Right cardiac atrium (tissue), 5 donors: ENCODE measurements around the gene TTLL5. TPM values are rescaled to one million over a fixed set of nuclear protein-coding genes. Genes with fewer than 3 reads are reported as not detected.

ENCODE experiments used
- ATAC-seq, 2 donors: fragments of 200-7000 bp; cut with Tn5 transposase; one replicate each; pipeline versions ENCODE4 v1.8.0 to v1.9.1; 2020; ENCODE audit warnings: moderate library complexity in 2 of 2, mild to moderate bottlenecking in 1 of 2
- DNase-seq, 3 donors: peaks; one replicate each; pipeline ENCODE4 v3.0.0-alpha.2; 2020
- H3K27ac ChIP-seq: one replicate; pipeline ENCODE4 v1.5.1; 2013; ENCODE audit warnings: mild to moderate bottlenecking, low read length, control low read depth, moderate library complexity
- H3K27me3 ChIP-seq: one replicate; pipeline ENCODE4 v1.6.1; 2013; ENCODE audit not compliant: control insufficient read depth, insufficient read depth
- H3K4me1 ChIP-seq: one replicate; pipeline ENCODE4 v1.6.1; 2013; ENCODE audit warnings: low read length; ENCODE audit not compliant: control insufficient read depth, insufficient read depth
- H3K4me3 ChIP-seq: one replicate; pipeline ENCODE4 v1.5.1; 2013; ENCODE audit warnings: low read length, control low read depth
- H3K9me3 ChIP-seq: one replicate; pipeline ENCODE4 v1.6.1; 2013; ENCODE audit warnings: low read length; ENCODE audit not compliant: control insufficient read depth
- WGBS: extraction: QIAGEN DNeasy Blood & Tissue Kit; methylation state at CpG from one replicate; pipeline ENCODE4 v1.1.7; 2013; 5-methylcytosine and 5-hydroxymethylcytosine counted together
- intact Hi-C, 4 donors: fragments of 100-400 bp; cut with DNase I; formaldehyde crosslinking; loops; one replicate each; pipeline versions ENCODE4 v1.11.0 to v1.14.0; 2022 to 2023
- polyA plus RNA-seq: library from polyadenylated mRNA; stranded (reverse); fragments of 200-250 nt; gene quantifications from one replicate; pipeline ENCODE4 v1.2.3, GENCODE V29; 2013
- total RNA-seq, 4 donors: library from RNA; stranded (reverse); fragmentation: NEBNext Ultra II Directional; extraction: Animal tissue kit (Norgen Biotek cat#: 25700); gene quantifications; one replicate each; pipeline ENCODE4 v1.2.1, GENCODE V29; 2021
- donor health status: healthy with polysubstance abuse.
- donor health status: DM: no; HTN: yes; CAD: no.
- donor health status: DM: no; HTN: no; CAD: no.
- donor health status: DM: no; HTN: yes; CAD: no; lungs with severe emphysema.
- donor health status: DM: yes; HTN: yes; CAD: no.

Gene TTLL5
- total and polyA plus RNA-seq, 5 donors, result 8.0 to 22.2 (median 20.0) TPM

GRCh38 chr14:75700295-75700694 lies 39.2 kb downstream of the TTLL5 start:
- no peak for ATAC-seq
- Histone ChIP-seq H3K27ac (no peak overlapping the region), H3K27me3 (no peaks in the 10 kb centered on the region), H3K4me1 (peaks cover 6% of the 10 kb centered on the region), H3K4me3 (no peak overlapping the region), H3K9me3 (no peaks in the 10 kb centered on the region)
- WGBS, result 85% methylated on average over 6 of the region's 6 CpGs
- no peak for DNase-seq
- intact Hi-C loops, result no loop called here

GRCh38 chr14:75702122-75702521 lies 41.1 kb downstream of the TTLL5 start:
- no peaks in the 10 kb centered on the region for H3K9me3 ChIP-seq
- ATAC-seq (peak; percentile 66 to 76), DNase-seq (peak in 1 of 3 donors; percentile 37)
- WGBS, result 42% methylated on average over 2 of the region's 2 CpGs
- peaks cover 6% of the 10 kb centered on the region for H3K4me1 ChIP-seq
- no peaks in the 10 kb centered on the region for H3K27me3 ChIP-seq
- intact Hi-C loops, result no loop called here
- H3K4me3 ChIP-seq, result no peak overlapping the region
- H3K27ac ChIP-seq, result peak overlapping the region; percentile 84

GRCh38 chr14:75702616-75703261 lies 41.7 kb downstream of the TTLL5 start:
- Histone ChIP-seq H3K4me1 (peaks cover 6% of the 10 kb centered on the region), H3K27me3 (no peaks in the 10 kb centered on the region), H3K4me3 (no peak overlapping the region), H3K27ac (peak overlapping the region; percentile 74), H3K9me3 (no peaks in the 10 kb centered on the region)
- intact Hi-C loops, result no loop called here
- ATAC-seq (peak; percentile 63 to 71), DNase-seq (peak in 1 of 3 donors; percentile 42)
- 61% methylated on average over 3 of the region's 3 CpGs for WGBS

GRCh38 chr14:75703467-75703866 lies 42.4 kb downstream of the TTLL5 start:
- H3K9me3 ChIP-seq, result no peaks in the 10 kb centered on the region
- intact Hi-C loops, result no loop called here
- 75% methylated on average over 1 of the region's 1 CpG for WGBS
- peaks cover 6% of the 10 kb centered on the region for H3K4me1 ChIP-seq
- no peak for ATAC-seq
- H3K4me3 ChIP-seq, result no peak overlapping the region
- no peaks in the 10 kb centered on the region for H3K27me3 ChIP-seq
- DNase-seq, result no peak
- no peak overlapping the region for H3K27ac ChIP-seq

- intact Hi-C loops, result loop anchor here in 1 of 4 donors (5.0 kb wide), 1 partner anchor 277 kb away; the partner anchor contains the start of gene TGFB3
Observed at GRCh38 chr14:75705014-75705413, 44.0 kb downstream of the TTLL5 start.

GRCh38 chr14:75709207-75709812 lies 48.3 kb downstream of the TTLL5 start:
- Histone ChIP-seq H3K27me3 (no peaks in the 10 kb centered on the region), H3K4me1 (peaks cover 5% of the 10 kb centered on the region), H3K27ac (no peak overlapping the region), H3K4me3 (no peak overlapping the region), H3K9me3 (no peaks in the 10 kb centered on the region)
- DNase-seq (peak; percentile 67 to 88 (median 74)), ATAC-seq (peak; percentile 71 to 72)
- intact Hi-C loops, result loop anchor here in 1 of 4 donors (5.0 kb wide), 1 partner anchor 273 kb away; the partner anchor contains the start of gene TGFB3
- WGBS, result 47% methylated on average over 10 of the region's 10 CpGs

More at GRCh38 chr14:75705014-75705413, 44.0 kb downstream of the TTLL5 start:
- H3K4me1 ChIP-seq, result peaks cover 6% of the 10 kb centered on the region
- WGBS, result 94% methylated on average over 3 of the region's 3 CpGs
- no peaks in the 10 kb centered on the region for H3K9me3 ChIP-seq
- DNase-seq, result no peak
- no peaks in the 10 kb centered on the region for H3K27me3 ChIP-seq
- ATAC-seq, result no peak
- H3K4me3 ChIP-seq, result no peak overlapping the region
- no peak overlapping the region for H3K27ac ChIP-seq

GRCh38 chr14:75711105-75711795 lies 50.2 kb downstream of the TTLL5 start:
- Histone ChIP-seq H3K9me3 (no peaks in the 10 kb centered on the region), H3K27ac (peak overlapping the region; percentile 60), H3K27me3 (no peaks in the 10 kb centered on the region), H3K4me3 (no peak overlapping the region), H3K4me1 (peaks cover 7% of the 10 kb centered on the region)
- peak in 1 of 3 donors; percentile 40 for DNase-seq
- intact Hi-C loops, result loop anchor here (2.0 to 10.0 kb wide), 6 partner anchors 64 to 272 kb away; partner anchors contain the start of gene TGFB3 (in 2 of the 4)
- WGBS, result 82% methylated on average over 4 of the region's 4 CpGs
- ATAC-seq, result peak; percentile 70 to 76

- no peaks in the 10 kb centered on the region for H3K27me3 ChIP-seq
- WGBS, result 42% methylated on average over 4 of the region's 4 CpGs
- ATAC-seq, result peak; percentile 83 to 91
- intact Hi-C loops, result loop anchor here (2.0 to 10.0 kb wide), 6 partner anchors 63 to 271 kb away; partner anchors contain the start of gene TGFB3 (in 2 of the 4)
- H3K4me3 ChIP-seq, result no peak overlapping the region
- peak; percentile 57 to 82 (median 77) for DNase-seq
- H3K4me1 ChIP-seq, result peaks cover 7% of the 10 kb centered on the region
- H3K9me3 ChIP-seq, result no peaks in the 10 kb centered on the region
- H3K27ac ChIP-seq, result peak overlapping the region; percentile 60
Observed at GRCh38 chr14:75711796-75712211, 50.8 kb downstream of the TTLL5 start.

- intact Hi-C loops, result loop anchor here (5.0 to 10.0 kb wide), 5 partner anchors 60 to 267 kb away; partner anchors contain the start of gene TGFB3 (in 2 of the 4)
- ATAC-seq (no peak), DNase-seq (no peak)
- no peaks in the 10 kb centered on the region for H3K27me3 ChIP-seq
- WGBS, result 50% methylated on average over 2 of the region's 2 CpGs
- H3K9me3 ChIP-seq, result no peaks in the 10 kb centered on the region
- no peak overlapping the region for H3K4me3 ChIP-seq
- no peak overlapping the region for H3K27ac ChIP-seq
- H3K4me1 ChIP-seq, result peaks cover 11% of the 10 kb centered on the region
Observed at GRCh38 chr14:75714991-75715390, 53.9 kb downstream of the TTLL5 start.

- Histone ChIP-seq H3K4me3 (no peak overlapping the region), H3K4me1 (peaks cover 13% of the 10 kb centered on the region), H3K27ac (no peak overlapping the region), H3K9me3 (no peaks in the 10 kb centered on the region), H3K27me3 (no peaks in the 10 kb centered on the region)
- DNase-seq (no peak), ATAC-seq (no peak)
- 54% methylated on average over 2 of the region's 2 CpGs for WGBS
- intact Hi-C loops, result loop anchor here in 3 of 4 donors (10.0 kb wide), 3 partner anchors 59 to 189 kb away; no protein-coding TSS in a partner anchor
Observed at GRCh38 chr14:75715926-75716780, 55.1 kb downstream of the TTLL5 start.
